Naive thymus-derived CD4-positive, alpha-beta T cell (primary cell): ENCODE data around the gene HPS4. TPM values are rescaled to one million over a fixed set of nuclear protein-coding genes. Genes with fewer than 3 reads are reported as not detected.

Source experiments
- ATAC-seq: fragments of 150-1000 bp; cut with Tn5 transposase; 2 replicates; pipeline ENCODE4 v1.10.0; 2021; ENCODE audit warnings: mild to moderate bottlenecking, moderate library complexity
- CTCF ChIA-PET: fragments of 350-600 bp; sonication (Branson Sonifier 250); formaldehyde crosslinking; loops from one replicate; lab custom pipeline; 2021; ENCODE audit warnings: antibody characterized with exemption; lab: Charles Lee
- POLR2A ChIA-PET: fragments of 350-600 bp; sonication (Branson Sonifier 250); formaldehyde crosslinking; loops from one replicate; lab custom pipeline; 2021; ENCODE audit warnings: antibody characterized with exemption, inconsistent platforms; lab: Charles Lee
- DNase-seq, 9 donors: peaks; one replicate each; pipeline versions ENCODE4 v3.0.0 to v3.0.0-alpha.2; 2020 to 2022; ENCODE audit warnings: mixed read lengths in 1 of 9
- H3K27ac ChIP-seq: one replicate; pipeline ENCODE4 v1.7.0; 2013; ENCODE audit warnings: mild to moderate bottlenecking, low read depth, low read length, moderate library complexity
- H3K27me3 ChIP-seq, 2 donors: one replicate each; pipeline ENCODE4 v1.7.0; 2013; ENCODE audit warnings: low read length in 2 of 2, mild to moderate bottlenecking in 2 of 2, moderate library complexity in 2 of 2; ENCODE audit not compliant: control insufficient read depth in 2 of 2, insufficient read depth in 2 of 2
- H3K36me3 ChIP-seq, 3 experiments: 1 replicate in 2 of 3; 2 replicates in 1 of 3; pipeline ENCODE4 v1.7.0; 2013; ENCODE audit warnings: low read length in 3 of 3, mild to moderate bottlenecking in 3 of 3, moderate library complexity in 1 of 3; ENCODE audit not compliant: insufficient read depth in 3 of 3, control insufficient read depth in 2 of 3
- H3K4me1 ChIP-seq, 2 donors: one replicate each; pipeline ENCODE4 v1.7.0; 2013; ENCODE audit warnings: low read length in 2 of 2, mild to moderate bottlenecking in 2 of 2, moderate library complexity in 1 of 2; ENCODE audit not compliant: control insufficient read depth in 2 of 2, insufficient read depth in 2 of 2
- H3K4me3 ChIP-seq: 2 replicates; pipeline ENCODE4 v1.7.0; 2013; ENCODE audit warnings: mild to moderate bottlenecking, low read length
- H3K9me3 ChIP-seq, 3 experiments: 1 replicate in 2 of 3; 2 replicates in 1 of 3; pipeline ENCODE4 v1.7.0; 2013; ENCODE audit warnings: low read length in 3 of 3; ENCODE audit not compliant: control insufficient read depth in 2 of 3
- H3K27ac Mint-ChIP-seq, 9 donors: one replicate each; pipeline ENCODE4 v1.8.0; 2020 to 2022; ENCODE audit warnings: mixed read lengths in 9 of 9, mild to moderate bottlenecking in 8 of 9, moderate library complexity in 5 of 9, inconsistent platforms in 2 of 9
- H3K27me3 Mint-ChIP-seq, 5 donors: one replicate each; pipeline ENCODE4 v1.8.0; 2021 to 2022; ENCODE audit warnings: mixed read lengths in 5 of 5, mild to moderate bottlenecking in 1 of 5
- H3K36me3 Mint-ChIP-seq, 5 donors: one replicate each; pipeline ENCODE4 v1.8.0; 2020 to 2022; ENCODE audit warnings: mixed read lengths in 5 of 5, mild to moderate bottlenecking in 3 of 5, inconsistent platforms in 1 of 5
- H3K4me1 Mint-ChIP-seq, 7 donors: one replicate each; pipeline ENCODE4 v1.8.0; 2020 to 2022; ENCODE audit warnings: mixed read lengths in 7 of 7, mild to moderate bottlenecking in 3 of 7, inconsistent platforms in 1 of 7
- H3K4me3 Mint-ChIP-seq, 10 donors: one replicate each; pipeline ENCODE4 v1.8.0; 2020 to 2022; ENCODE audit warnings: mild to moderate bottlenecking in 10 of 10, mixed read lengths in 10 of 10, moderate library complexity in 6 of 10, inconsistent platforms in 2 of 10
- H3K9me3 Mint-ChIP-seq, 11 donors: one replicate each; pipeline ENCODE4 v1.8.0; 2020 to 2022; ENCODE audit warnings: mixed read lengths in 11 of 11, mild to moderate bottlenecking in 4 of 11, inconsistent platforms in 1 of 11, moderate library complexity in 1 of 11
- intact Hi-C, 2 donors: fragments of 100-400 bp; cut with micrococcal nuclease; formaldehyde crosslinking; loops; one replicate each; pipeline ENCODE4 v1.15.1; 2023
- polyA plus RNA-seq, 2 donors: library from polyadenylated mRNA; unstranded; fragments of 300-500 nt; fragmentation: Illumina TruSeq; gene quantifications; one replicate each; pipeline ENCODE4 v1.2.3, GENCODE V29; 2021
- total RNA-seq, 6 experiments: library from RNA in 5 of 6; stranded (reverse) in 5 of 6; gene quantifications; 1 replicate in 5 of 6; 2 replicates in 1 of 6; pipeline ENCODE4 v1.2.3 and lab custom pipeline; 2021 to 2026

The HPS4 gene
- total and polyA plus RNA-seq, 7 experiments from 2014 or later = 21.5 to 64.3 (median 53.6) TPM

DNA sequence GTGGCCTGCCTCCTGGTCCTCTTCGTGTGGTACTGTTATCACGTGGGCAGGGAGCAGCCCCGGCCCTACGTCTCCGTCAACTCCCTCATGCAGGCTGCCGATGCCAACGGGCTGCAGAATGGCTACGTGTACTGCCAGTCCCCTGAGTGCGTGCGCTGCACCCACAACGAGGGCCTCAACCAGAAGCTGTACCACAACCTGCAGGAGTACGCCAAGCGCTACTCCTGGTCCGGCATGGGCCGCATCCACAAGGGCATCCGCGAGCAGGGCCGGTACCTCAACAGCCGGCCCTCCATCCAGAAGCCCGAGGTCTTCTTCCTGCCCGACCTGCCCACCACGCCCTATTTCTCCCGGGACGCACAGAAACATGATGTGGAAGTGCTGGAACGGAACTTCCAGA is 49.8 kb downstream of the HPS4 start:
- ChIA-PET POLR2A (no interaction called here), CTCF (no interaction called here)
- ATAC-seq (no peak), DNase-seq (no peak)
- no peaks in the 10 kb centered on the region for H3K27me3 ChIP-seq
- peaks cover 30 to 68% (median 39%) of the 10 kb centered on the region in 7 donors for H3K4me1 Mint-ChIP-seq
- H3K36me3 Mint-ChIP-seq = peaks cover 5 to 18% (median 11%) of the 10 kb centered on the region in 5 donors
- intact Hi-C loops = no loop called here
- H3K27ac Mint-ChIP-seq = no peak overlapping the region
- peaks cover 0 to 8% of the 10 kb centered on the region in 2 donors for H3K4me1 ChIP-seq
- H3K27ac ChIP-seq = no peak overlapping the region
- H3K27me3 Mint-ChIP-seq = no peaks in the 10 kb centered on the region
- no peak overlapping the region for H3K4me3 ChIP-seq
- H3K36me3 ChIP-seq = peaks cover 0 to 26% (median 0%) of the 10 kb centered on the region in 3 experiments
- no peaks in the 10 kb centered on the region for H3K9me3 Mint-ChIP-seq
- no peak overlapping the region for H3K4me3 Mint-ChIP-seq
- no peaks in the 10 kb centered on the region for H3K9me3 ChIP-seq

- Mint-ChIP-seq H3K9me3 (no peaks in the 10 kb centered on the region), H3K36me3 (peaks cover 5 to 18% (median 11%) of the 10 kb centered on the region in 5 donors), H3K4me3 (peak overlapping the region in 2 of 10 donors; percentile 39 to 48), H3K4me1 (peaks cover 35 to 75% (median 48%) of the 10 kb centered on the region in 7 donors), H3K27me3 (peaks cover 0 to 2% (median 0%) of the 10 kb centered on the region in 5 donors), H3K27ac (peak overlapping the region in 1 of 9 donors; percentile 77)
- peaks cover 0 to 30% (median 0%) of the 10 kb centered on the region in 3 experiments for H3K36me3 ChIP-seq
- POLR2A ChIA-PET = interaction anchor here (5.1 kb wide), 1 partner anchor 50 kb away, joined by 39 read pairs; the partner anchor contains the start of genes HPS4 and SRRD
- no peaks in the 10 kb centered on the region for H3K27me3 ChIP-seq
- ATAC-seq = no peak
- H3K27ac ChIP-seq = no peak overlapping the region
- no peak for DNase-seq
- no peaks in the 10 kb centered on the region for H3K9me3 ChIP-seq
- H3K4me1 ChIP-seq = peaks cover 8 to 16% of the 10 kb centered on the region in 2 donors
- intact Hi-C loops = no loop called here
- CTCF ChIA-PET = no interaction called here
- H3K4me3 ChIP-seq = no peak overlapping the region
Observed at GRCh38 chr22:26432619-26433311, 50.8 kb downstream of the HPS4 start.

DNA sequence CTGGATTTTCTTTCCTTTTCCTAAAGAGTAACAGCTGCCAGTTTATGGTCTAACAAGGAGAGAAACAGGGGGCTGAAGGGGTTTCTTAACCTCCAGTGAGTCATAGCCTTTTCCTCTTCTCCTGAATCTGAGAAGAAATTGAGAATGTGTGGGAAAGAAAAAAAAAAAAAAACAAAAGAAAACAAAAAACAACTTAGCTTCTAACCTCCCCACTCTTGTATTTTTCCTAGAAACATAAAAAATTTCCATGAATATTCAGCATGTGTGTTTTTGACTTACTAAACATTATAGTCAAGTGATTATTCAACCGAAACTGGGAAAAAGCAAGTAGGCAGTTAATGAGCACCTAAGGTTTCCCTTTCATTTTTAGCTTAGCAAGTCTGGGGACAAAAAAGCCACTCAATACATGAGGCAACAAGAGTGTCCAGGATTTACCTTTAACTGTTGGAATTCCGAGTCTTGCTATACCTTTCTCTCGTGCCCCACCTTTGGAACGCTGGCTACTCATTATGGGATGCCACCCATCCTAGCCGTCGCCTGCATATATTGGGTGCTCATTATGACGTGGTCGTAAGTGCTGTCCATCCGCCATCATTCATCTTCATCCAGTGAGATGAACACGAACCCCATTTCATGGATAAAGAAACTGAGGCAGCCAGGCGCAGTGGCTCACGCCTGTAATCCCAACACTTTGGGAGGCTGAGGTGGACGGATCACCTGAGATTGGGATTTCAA is 52.2 kb downstream of the HPS4 start:
- ATAC-seq = no peak

GRCh38 chr22:26430600-26430999 is 53.0 kb downstream of the HPS4 start:
- H3K36me3 Mint-ChIP-seq = peaks cover 4 to 18% (median 6%) of the 10 kb centered on the region in 5 donors
- no peaks in the 10 kb centered on the region for H3K9me3 Mint-ChIP-seq
- DNase-seq (no peak), ATAC-seq (no peak)
- H3K27me3 Mint-ChIP-seq = peaks cover 0 to 16% (median 5%) of the 10 kb centered on the region in 5 donors
- H3K4me1 Mint-ChIP-seq = peaks cover 23 to 63% (median 41%) of the 10 kb centered on the region in 7 donors
- H3K27ac Mint-ChIP-seq = peak overlapping the region; percentile 44 to 91 (median 65)
- ChIA-PET POLR2A (interaction anchor here (5.1 kb wide), 1 partner anchor 52 kb away, joined by 39 read pairs; the partner anchor contains the start of genes HPS4 and SRRD), CTCF (interaction anchor here (1.1 to 1.5 kb wide), 2 partner anchors 31 to 33 kb away, joined by 3 to 5 read pairs; no protein-coding TSS in a partner anchor)
- H3K9me3 ChIP-seq = no peaks in the 10 kb centered on the region
- no peak overlapping the region for H3K27ac ChIP-seq
- no peaks in the 10 kb centered on the region for H3K27me3 ChIP-seq
- H3K4me3 ChIP-seq = no peak overlapping the region
- H3K4me3 Mint-ChIP-seq = peak overlapping the region; percentile 66 to 88 (median 82)
- H3K4me1 ChIP-seq = peaks cover 8 to 17% of the 10 kb centered on the region in 2 donors
- intact Hi-C loops = no loop called here
- peaks cover 0 to 19% (median 0%) of the 10 kb centered on the region in 3 experiments for H3K36me3 ChIP-seq

More for the DNA sequence above, 52.2 kb downstream of the HPS4 start:
- intact Hi-C loops = no loop called here
- Mint-ChIP-seq H3K4me1 (peaks cover 31 to 70% (median 49%) of the 10 kb centered on the region in 7 donors), H3K36me3 (peaks cover 5 to 18% (median 8%) of the 10 kb centered on the region in 5 donors), H3K27ac (peak overlapping the region in 3 of 9 donors; percentile 44 to 84 (median 65)), H3K27me3 (peaks cover 0 to 8% (median under 1%) of the 10 kb centered on the region in 5 donors), H3K4me3 (peak overlapping the region in 6 of 10 donors; percentile 66 to 88 (median 80)), H3K9me3 (no peaks in the 10 kb centered on the region)
- Histone ChIP-seq H3K36me3 (peaks cover 0 to 19% (median 0%) of the 10 kb centered on the region in 3 experiments), H3K9me3 (no peaks in the 10 kb centered on the region), H3K4me3 (no peak overlapping the region), H3K27me3 (no peaks in the 10 kb centered on the region), H3K4me1 (peaks cover 8 to 17% of the 10 kb centered on the region in 2 donors), H3K27ac (no peak overlapping the region)
- no peak for DNase-seq
- ChIA-PET CTCF (interaction anchor here (1.1 kb wide), 1 partner anchor 34 kb away, joined by 3 read pairs; no protein-coding TSS in a partner anchor), POLR2A (interaction anchor here (0.7 to 5.1 kb wide), 2 partner anchors 36 to 52 kb away, joined by 3 to 39 read pairs; partner anchors contain the start of genes HPS4 and SRRD)

DNA sequence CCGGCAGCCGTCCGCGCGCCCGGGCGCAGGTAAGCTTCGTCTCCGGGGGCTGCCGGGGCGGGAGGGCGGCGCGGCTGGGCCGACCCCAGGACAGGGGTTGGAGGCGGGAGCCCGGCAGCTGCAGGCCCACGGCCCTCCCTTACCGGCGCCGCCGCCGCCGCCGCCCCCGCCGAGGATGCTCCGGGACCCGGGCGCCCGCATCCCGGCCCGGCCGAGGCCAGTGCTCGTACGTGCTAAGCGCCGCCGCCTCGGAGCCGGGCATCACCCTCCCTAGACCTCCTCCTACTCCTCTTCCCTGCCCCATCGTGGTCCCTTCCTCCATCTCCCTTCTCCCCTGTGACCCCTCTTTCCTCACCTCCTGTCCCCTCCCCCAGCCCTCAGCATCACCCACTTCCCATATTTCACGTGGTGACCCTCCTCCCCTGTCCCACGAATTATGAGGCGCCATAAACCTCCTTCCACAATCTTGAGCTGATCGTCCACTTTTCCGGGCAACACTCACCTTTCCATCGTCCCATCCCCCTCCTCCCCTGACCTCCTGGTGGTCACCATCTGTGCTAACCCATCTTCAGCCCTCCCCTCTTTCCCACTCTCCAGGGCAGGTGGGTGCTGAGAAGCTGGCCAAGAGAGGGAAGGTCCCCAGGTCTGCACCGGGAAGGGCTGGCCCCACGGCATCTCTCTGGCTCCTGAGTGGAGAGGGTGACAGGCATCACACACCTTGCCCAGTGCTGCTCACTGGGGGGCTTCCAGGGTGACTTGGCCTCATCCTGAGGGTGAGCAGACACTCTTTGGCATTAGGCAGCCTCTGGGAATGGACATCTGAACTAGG is 53.9 kb downstream of the HPS4 start:
- Mint-ChIP-seq H3K27ac (peak overlapping the region; percentile 22 to 91 (median 58)), H3K4me1 (peaks cover 14 to 55% (median 33%) of the 10 kb centered on the region in 7 donors), H3K4me3 (peak overlapping the region; percentile 66 to 88 (median 82)), H3K27me3 (peaks cover 0 to 18% (median 5%) of the 10 kb centered on the region in 5 donors), H3K9me3 (no peaks in the 10 kb centered on the region), H3K36me3 (peaks cover 0 to 13% (median 0%) of the 10 kb centered on the region in 5 donors)
- ChIA-PET POLR2A (interaction anchor here (0.6 to 5.1 kb wide), 2 partner anchors 19 to 53 kb away, joined by 3 to 39 read pairs; partner anchors contain the start of genes HPS4 and SRRD), CTCF (interaction anchor here (1.5 kb wide), 1 partner anchor 32 kb away, joined by 5 read pairs; no protein-coding TSS in a partner anchor)
- DNase-seq = peak in 2 of 9 donors; percentile 8 to 11
- Histone ChIP-seq H3K27me3 (no peaks in the 10 kb centered on the region), H3K9me3 (no peaks in the 10 kb centered on the region), H3K4me3 (peak overlapping the region; percentile 62), H3K4me1 (peaks cover 8 to 17% of the 10 kb centered on the region in 2 donors), H3K36me3 (peaks cover 0 to 13% (median 0%) of the 10 kb centered on the region in 3 experiments), H3K27ac (no peak overlapping the region)
- ATAC-seq = peak; percentile 0
- intact Hi-C loops = loop anchor here (1.0 to 10.0 kb wide), 10 partner anchors 33 to 1365 kb away; partner anchors contain the start of genes TFIP11 (in 2 of the 2), TPST2 (in 2 of the 2), HPS4 (in 1 of the 2) and MIAT (in 1 of the 2)
